Measurements from ENCODE around the gene AKAP13.

Gene AKAP13

GRCh38 chr15:85667491-85668424 is 287.4 kb downstream of the AKAP13 start:
- DNase-seq (ENCODE audit: low read depth in 1 of 2, low spot score in 1 of 2), result peak in 1 of 2 experiments; percentile 10
- in situ Hi-C loops (cut with HindIII; ENCODE audit: low pct_unique_long_range_greater_than_20kb, low sequenced_read_pairs), result no loop called here

GRCh38 chr15:85671156-85671555 is 290.8 kb downstream of the AKAP13 start:
- DNase-seq (ENCODE audit: low read depth in 1 of 2, low spot score in 1 of 2), result no peak
- no peak for TF ChIP-seq JUND (IDR thresholded peaks at IDR 0.05; ENCODE audit: low read depth)
- in situ Hi-C loops (cut with HindIII; ENCODE audit: low pct_unique_long_range_greater_than_20kb, low sequenced_read_pairs), result no loop called here

More at GRCh38 chr15:85667491-85668424, 287.4 kb downstream of the AKAP13 start:
- TF ChIP-seq JUND (IDR thresholded peaks at IDR 0.05; ENCODE audit: low read depth), result no peak

- no peak for DNase-seq (ENCODE audit: low read depth in 1 of 2, low spot score in 1 of 2)
- in situ Hi-C loops (cut with HindIII; ENCODE audit: low pct_unique_long_range_greater_than_20kb, low sequenced_read_pairs), result no loop called here
- no peak for TF ChIP-seq JUND (IDR thresholded peaks at IDR 0.05; ENCODE audit: low read depth)
Observed at GRCh38 chr15:85672332-85673084, 292.1 kb downstream of the AKAP13 start.

GRCh38 chr15:85673326-85673725 is 292.9 kb downstream of the AKAP13 start:
- no peak for TF ChIP-seq JUND (IDR thresholded peaks at IDR 0.05; ENCODE audit: low read depth)
- in situ Hi-C loops (cut with HindIII; ENCODE audit: low pct_unique_long_range_greater_than_20kb, low sequenced_read_pairs), result no loop called here
- no peak for DNase-seq (ENCODE audit: low read depth in 1 of 2, low spot score in 1 of 2)

GRCh38 chr15:85676342-85677098 is 296.1 kb downstream of the AKAP13 start:
- no peak for DNase-seq (ENCODE audit: low read depth in 1 of 2, low spot score in 1 of 2)
- no peak for TF ChIP-seq JUND (IDR thresholded peaks at IDR 0.05; ENCODE audit: low read depth)
- in situ Hi-C loops (cut with HindIII; ENCODE audit: low pct_unique_long_range_greater_than_20kb, low sequenced_read_pairs), result no loop called here

GRCh38 chr15:85679231-85679630 is 298.8 kb downstream of the AKAP13 start:
- no peak for DNase-seq (ENCODE audit: low read depth in 1 of 2, low spot score in 1 of 2)
- in situ Hi-C loops (cut with HindIII; ENCODE audit: low pct_unique_long_range_greater_than_20kb, low sequenced_read_pairs), result no loop called here
- no peak for TF ChIP-seq JUND (IDR thresholded peaks at IDR 0.05; ENCODE audit: low read depth)

GRCh38 chr15:85681386-85681785 is 301.0 kb downstream of the AKAP13 start:
- no peak for TF ChIP-seq JUND (IDR thresholded peaks at IDR 0.05; ENCODE audit: low read depth)
- no peak for DNase-seq (ENCODE audit: low read depth in 1 of 2, low spot score in 1 of 2)
- in situ Hi-C loops (cut with HindIII; ENCODE audit: low pct_unique_long_range_greater_than_20kb, low sequenced_read_pairs), result no loop called here

- in situ Hi-C loops (cut with HindIII; ENCODE audit: low pct_unique_long_range_greater_than_20kb, low sequenced_read_pairs), result no loop called here
- no peak for TF ChIP-seq JUND (IDR thresholded peaks at IDR 0.05; ENCODE audit: low read depth)
- DNase-seq (ENCODE audit: low read depth in 1 of 2, low spot score in 1 of 2), result no peak
Observed at GRCh38 chr15:85684174-85684710, 303.8 kb downstream of the AKAP13 start.

- no peak for TF ChIP-seq JUND (IDR thresholded peaks at IDR 0.05; ENCODE audit: low read depth)
- in situ Hi-C loops (cut with HindIII; ENCODE audit: low pct_unique_long_range_greater_than_20kb, low sequenced_read_pairs), result no loop called here
- no peak for DNase-seq (ENCODE audit: low read depth in 1 of 2, low spot score in 1 of 2)
Observed at GRCh38 chr15:85685356-85685755, 305.0 kb downstream of the AKAP13 start.

- TF ChIP-seq JUND (IDR thresholded peaks at IDR 0.05; ENCODE audit: low read depth), result no peak
- in situ Hi-C loops (cut with HindIII; ENCODE audit: low pct_unique_long_range_greater_than_20kb, low sequenced_read_pairs), result no loop called here
- DNase-seq (ENCODE audit: low read depth in 1 of 2, low spot score in 1 of 2), result no peak
Observed at GRCh38 chr15:85687329-85687728, 306.9 kb downstream of the AKAP13 start.

- TF ChIP-seq JUND (IDR thresholded peaks at IDR 0.05; ENCODE audit: low read depth), result no peak
- in situ Hi-C loops (cut with HindIII; ENCODE audit: low pct_unique_long_range_greater_than_20kb, low sequenced_read_pairs), result no loop called here
- DNase-seq (ENCODE audit: low read depth in 1 of 2, low spot score in 1 of 2), result no peak
Observed at GRCh38 chr15:85688711-85689110, 308.3 kb downstream of the AKAP13 start.

GRCh38 chr15:85689729-85690128 is 309.3 kb downstream of the AKAP13 start:
- in situ Hi-C loops (cut with HindIII; ENCODE audit: low pct_unique_long_range_greater_than_20kb, low sequenced_read_pairs), result no loop called here
- no peak for DNase-seq (ENCODE audit: low read depth in 1 of 2, low spot score in 1 of 2)
- TF ChIP-seq JUND (IDR thresholded peaks at IDR 0.05; ENCODE audit: low read depth), result no peak
